CD4-positive, alpha-beta T cell (primary cell): ENCODE data around the gene TSTD1. TPM values are rescaled to one million over a fixed set of nuclear protein-coding genes. Genes with fewer than 3 reads are reported as not detected.
"Not testable (repeated sequence)": the region's sequence is repeated elsewhere in the genome, so short reads cannot be mapped to it uniquely, and the experiment has no call there.

ENCODE experiments used
- ATAC-seq: fragments of 200-7000 bp; cut with Tn5 transposase; one replicate; pipeline ENCODE4 v1.10.0; 2022; ENCODE audit warnings: mild to moderate bottlenecking; ENCODE audit not compliant: poor library complexity
- CTCF ChIA-PET: fragments of 350-600 bp; sonication (Branson Sonifier 250); formaldehyde crosslinking; loops from one replicate; lab custom pipeline; 2021; ENCODE audit warnings: antibody characterized with exemption, inconsistent platforms; lab: Charles Lee
- POLR2A ChIA-PET: fragments of 350-600 bp; sonication (Branson Sonifier 250); formaldehyde crosslinking; loops from one replicate; lab custom pipeline; 2021; ENCODE audit warnings: antibody characterized with exemption, inconsistent platforms; lab: Charles Lee
- DNase-seq, 14 experiments: peaks; one replicate each; pipeline ENCODE4 v3.0.0-alpha.2; 2013 to 2020; ENCODE audit warnings: mixed read lengths in 2 of 14
- H3K27ac ChIP-seq, 2 donors: one replicate each; pipeline versions ENCODE4 v1.5.1 to v1.7.0; 2013; ENCODE audit warnings: low read length in 2 of 2, low read depth in 1 of 2, mild to moderate bottlenecking in 1 of 2
- H3K27me3 ChIP-seq, 2 experiments: 1 replicate in 1 of 2; 2 replicates in 1 of 2; pipeline versions ENCODE4 v1.6.1 to v1.7.0; 2013; ENCODE audit warnings: low read length in 2 of 2, control low read depth in 1 of 2, mild to moderate bottlenecking in 1 of 2, moderate library complexity in 1 of 2; ENCODE audit not compliant: insufficient read depth in 2 of 2, control insufficient read depth in 1 of 2
- H3K36me3 ChIP-seq: one replicate; pipeline ENCODE4 v1.6.1; 2013; ENCODE audit warnings: low read length, control low read depth; ENCODE audit not compliant: insufficient read depth
- H3K4me1 ChIP-seq: one replicate; pipeline ENCODE4 v1.6.1; 2013; ENCODE audit warnings: low read length, control low read depth; ENCODE audit not compliant: insufficient read depth
- H3K4me3 ChIP-seq: one replicate; pipeline ENCODE4 v1.5.1; 2013; ENCODE audit warnings: mild to moderate bottlenecking, low read length, moderate library complexity
- H3K9me3 ChIP-seq, 2 experiments: 1 replicate in 1 of 2; 2 replicates in 1 of 2; pipeline versions ENCODE4 v1.6.1 to v1.7.0; 2013; ENCODE audit warnings: low read length in 2 of 2, mild to moderate bottlenecking in 2 of 2, control low read depth in 1 of 2, moderate library complexity in 1 of 2; ENCODE audit not compliant: control insufficient read depth in 1 of 2, insufficient read depth in 1 of 2
- H3K27ac Mint-ChIP-seq: one replicate; pipeline ENCODE4 v1.8.0; 2020; ENCODE audit warnings: mixed read lengths
- H3K27me3 Mint-ChIP-seq: one replicate; pipeline ENCODE4 v1.8.0; 2021; ENCODE audit warnings: mixed read lengths
- H3K36me3 Mint-ChIP-seq: one replicate; pipeline ENCODE4 v1.8.0; 2021; ENCODE audit warnings: low read depth, mixed read lengths
- H3K4me1 Mint-ChIP-seq: one replicate; pipeline ENCODE4 v1.8.0; 2021; ENCODE audit warnings: low read depth, mixed read lengths
- H3K4me3 Mint-ChIP-seq: one replicate; pipeline ENCODE4 v1.8.0; 2020; ENCODE audit warnings: mild to moderate bottlenecking, mixed read lengths
- H3K9me3 Mint-ChIP-seq: one replicate; pipeline ENCODE4 v1.8.0; 2020; ENCODE audit warnings: mixed read lengths
- intact Hi-C, 2 experiments: fragments of 100-400 bp; cut with DNase I in 1 of 2; cut with micrococcal nuclease in 1 of 2; formaldehyde crosslinking; loops; one replicate each; pipeline versions ENCODE4 v1.15.1 to v1.9.0; 2023 to 2025; cut with DNase I, micrococcal nuclease
- total RNA-seq, 174 experiments: library from RNA in 2 of 174; stranded (reverse) in 2 of 174; gene quantifications; one replicate each; pipeline ENCODE4 v1.2.3 and lab custom pipeline; 2021 to 2026
- TF ChIP-seq, protein P1 (sequence below): fragments of 200-600 bp; IDR thresholded peaks from one replicate; pipeline ENCODE4 v1.8.0; 2022; ENCODE audit warnings: antibody characterized with exemption, mild to moderate bottlenecking

TSTD1 gene
- total RNA-seq, 2 experiments from 2014 or later = 38.0 to 40.3 TPM

- intact Hi-C loops = loop anchor here in 1 of 2 experiments (5.0 kb wide), 1 partner anchor 91 kb away; the partner anchor contains the start of gene USP21
- no peaks in the 10 kb centered on the region for H3K27me3 Mint-ChIP-seq
- peak overlapping the region; percentile 90 for H3K27ac Mint-ChIP-seq
- no peaks in the 10 kb centered on the region for H3K9me3 Mint-ChIP-seq
- H3K27ac ChIP-seq = peak overlapping the region; percentile 94
- peak overlapping the region; percentile 100 for H3K4me3 ChIP-seq
- no peaks in the 10 kb centered on the region for H3K9me3 ChIP-seq
- peaks cover 80% of the 10 kb centered on the region for H3K4me1 Mint-ChIP-seq
- ATAC-seq (no peak), DNase-seq (peak in 3 of 14 experiments; percentile 35 to 38 (median 37))
- H3K27me3 ChIP-seq = no peaks in the 10 kb centered on the region
- TF ChIP-seq, protein P1, sequence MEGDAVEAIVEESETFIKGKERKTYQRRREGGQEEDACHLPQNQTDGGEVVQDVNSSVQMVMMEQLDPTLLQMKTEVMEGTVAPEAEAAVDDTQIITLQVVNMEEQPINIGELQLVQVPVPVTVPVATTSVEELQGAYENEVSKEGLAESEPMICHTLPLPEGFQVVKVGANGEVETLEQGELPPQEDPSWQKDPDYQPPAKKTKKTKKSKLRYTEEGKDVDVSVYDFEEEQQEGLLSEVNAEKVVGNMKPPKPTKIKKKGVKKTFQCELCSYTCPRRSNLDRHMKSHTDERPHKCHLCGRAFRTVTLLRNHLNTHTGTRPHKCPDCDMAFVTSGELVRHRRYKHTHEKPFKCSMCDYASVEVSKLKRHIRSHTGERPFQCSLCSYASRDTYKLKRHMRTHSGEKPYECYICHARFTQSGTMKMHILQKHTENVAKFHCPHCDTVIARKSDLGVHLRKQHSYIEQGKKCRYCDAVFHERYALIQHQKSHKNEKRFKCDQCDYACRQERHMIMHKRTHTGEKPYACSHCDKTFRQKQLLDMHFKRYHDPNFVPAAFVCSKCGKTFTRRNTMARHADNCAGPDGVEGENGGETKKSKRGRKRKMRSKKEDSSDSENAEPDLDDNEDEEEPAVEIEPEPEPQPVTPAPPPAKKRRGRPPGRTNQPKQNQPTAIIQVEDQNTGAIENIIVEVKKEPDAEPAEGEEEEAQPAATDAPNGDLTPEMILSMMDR = no peak
- H3K4me3 Mint-ChIP-seq = peak overlapping the region; percentile 97
- CTCF ChIA-PET = interaction anchor here (0.7 to 4.0 kb wide), 3 partner anchors 21 to 31 kb away, joined by 3 to 17 read pairs (median 7); partner anchors contain the start of gene USF1
- POLR2A ChIA-PET = interaction anchor here (0.6 to 8.2 kb wide), 3 partner anchors 18 to 46 kb away, joined by 3 to 295 read pairs (median 31); partner anchors contain the start of genes F11R and USF1
- peaks cover 88% of the 10 kb centered on the region for H3K4me1 ChIP-seq
- H3K36me3 ChIP-seq = peaks cover 38% of the 10 kb centered on the region
- peaks cover 63% of the 10 kb centered on the region for H3K36me3 Mint-ChIP-seq
Observed at GRCh38 chr1:161066694-161067093, 27.9 kb upstream of the TSTD1 start.

DNA sequence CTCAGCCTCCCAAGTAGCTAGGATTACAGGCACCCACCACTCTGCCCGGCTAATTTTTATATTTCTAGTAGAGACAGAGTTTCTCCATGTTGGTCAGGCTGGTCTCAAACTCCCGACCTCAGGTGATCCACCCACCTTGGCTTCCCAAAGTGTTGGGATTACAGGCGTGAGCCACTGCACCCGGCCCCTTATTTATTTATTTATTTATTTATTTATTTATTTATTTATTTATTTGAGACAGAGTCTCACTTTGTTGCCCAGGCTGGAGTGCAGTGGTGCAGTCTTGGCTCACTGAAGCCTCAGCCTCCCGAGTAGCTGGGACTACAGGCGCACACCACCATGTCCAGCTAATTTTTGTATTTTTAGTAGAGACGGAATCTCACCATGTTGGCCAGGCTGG, 26.9 kb upstream of the TSTD1 start:
- Mint-ChIP-seq H3K36me3 (peaks cover 70% of the 10 kb centered on the region), H3K27ac (peak overlapping the region; percentile 90), H3K4me3 (peak overlapping the region; percentile 14), H3K4me1 (peaks cover 74% of the 10 kb centered on the region)
- not testable (repeated sequence) for DNase-seq, H3K4me3 ChIP-seq, H3K9me3 Mint-ChIP-seq, H3K27me3 ChIP-seq, ATAC-seq, H3K27ac ChIP-seq, H3K9me3 ChIP-seq, H3K27me3 Mint-ChIP-seq
- peaks cover 88% of the 10 kb centered on the region for H3K4me1 ChIP-seq
- intact Hi-C loops = loop anchor here in 1 of 2 experiments (5.0 kb wide), 1 partner anchor 92 kb away; the partner anchor contains the start of gene USP21
- peaks cover 47% of the 10 kb centered on the region for H3K36me3 ChIP-seq
- CTCF ChIA-PET = interaction anchor here (0.7 to 4.0 kb wide), 4 partner anchors 20 to 100 kb away, joined by 4 to 17 read pairs (median 6); partner anchors contain the start of genes PPOX and USF1
- POLR2A ChIA-PET = interaction anchor here (1.5 to 8.2 kb wide), 2 partner anchors 17 to 44 kb away, joined by 3 to 295 read pairs; partner anchors contain the start of genes F11R and USF1

DNA sequence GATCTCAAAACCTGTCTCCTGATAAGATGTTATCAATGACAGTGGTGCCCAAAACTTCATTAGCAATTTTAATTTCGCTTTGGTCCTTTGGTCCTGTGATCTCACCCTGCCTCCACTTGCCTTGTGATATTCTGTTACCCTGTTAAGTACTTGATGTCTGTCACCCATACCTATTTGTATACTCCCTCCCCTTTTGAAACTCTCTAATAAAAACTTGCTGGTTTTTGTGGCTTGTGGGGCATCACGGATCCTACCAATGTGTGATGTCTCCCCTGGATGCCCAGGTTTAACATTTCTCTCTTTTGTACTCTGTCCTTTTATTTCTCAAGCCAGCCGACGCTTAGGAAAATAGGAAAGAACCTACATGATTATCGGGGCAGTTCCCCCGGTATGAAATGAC, 25.2 kb upstream of the TSTD1 start:
- peak in 1 of 14 experiments; percentile 24 for DNase-seq
- H3K36me3 Mint-ChIP-seq = peaks cover 76% of the 10 kb centered on the region
- peak overlapping the region; percentile 85 for H3K4me3 Mint-ChIP-seq
- peak overlapping the region in 1 of 2 donors; percentile 34 for H3K27ac ChIP-seq
- intact Hi-C loops, H3K27me3 Mint-ChIP-seq, ATAC-seq, POLR2A ChIA-PET, H3K9me3 ChIP-seq, H3K4me3 ChIP-seq, H3K27me3 ChIP-seq, H3K9me3 Mint-ChIP-seq: not testable (repeated sequence)
- peaks cover 89% of the 10 kb centered on the region for H3K4me1 ChIP-seq
- peaks cover 80% of the 10 kb centered on the region for H3K4me1 Mint-ChIP-seq
- peaks cover 58% of the 10 kb centered on the region for H3K36me3 ChIP-seq
- CTCF ChIA-PET = interaction anchor here (0.7 kb wide), 1 partner anchor 761 kb away, joined by 3 read pairs; no protein-coding TSS in a partner anchor
- H3K27ac Mint-ChIP-seq = peak overlapping the region; percentile 88

- no peak overlapping the region for H3K27ac ChIP-seq
- H3K4me3 ChIP-seq = no peak overlapping the region
- Mint-ChIP-seq H3K4me1 (peaks cover 72% of the 10 kb centered on the region), H3K4me3 (no peak overlapping the region), H3K36me3 (peaks cover 68% of the 10 kb centered on the region), H3K27ac (peak overlapping the region; percentile 88), H3K9me3 (no peaks in the 10 kb centered on the region), H3K27me3 (no peaks in the 10 kb centered on the region)
- H3K9me3 ChIP-seq = no peaks in the 10 kb centered on the region
- TF ChIP-seq, protein P1 = no peak
- DNase-seq = no peak
- no peak for ATAC-seq
- peaks cover 82% of the 10 kb centered on the region for H3K4me1 ChIP-seq
- no peaks in the 10 kb centered on the region for H3K27me3 ChIP-seq
- ChIA-PET CTCF (interaction anchor here (0.6 to 2.3 kb wide), 3 partner anchors 21 to 36 kb away, joined by 3 to 8 read pairs (median 3); no protein-coding TSS in a partner anchor), POLR2A (interaction anchor here (0.6 to 3.1 kb wide), 6 partner anchors 9 to 47 kb away, joined by 3 to 20 read pairs (median 4); partner anchors contain the start of genes ARHGAP30, TSTD1 and USF1)
- H3K36me3 ChIP-seq = peaks cover 72% of the 10 kb centered on the region
- intact Hi-C loops = no loop called here
Observed at GRCh38 chr1:161061419-161061818, 22.7 kb upstream of the TSTD1 start.
